ENCODE data around the gene UCK1. TPM values are rescaled to one million over a fixed set of nuclear protein-coding genes. Genes with fewer than 3 reads are reported as not detected.
A peak's percentile ranks its signal among the peaks of the same experiment; 100 is the strongest.

UCK1 gene
- polyA plus RNA-seq (2011; rRNA removed) (18.0 and 19.7 TPM in 2 replicates), polyA plus RNA-seq (2017; fragmentation: RNase III; extraction: RNeasy Plus Mini Kit Qiagen cat#74134 plus additional on column Dnase treatment) (24.6 to 26.5 TPM (median 24.6 TPM) in 3 replicates), polyA minus RNA-seq (2011; rRNA and poly(A)+ RNA removed) (12.6 and 14.3 TPM in 2 replicates)
- 24.8 and 26.0 TPM in 2 replicates for polyA plus RNA-seq (2012; cell fraction: cytosol; rRNA removed)
- polyA plus RNA-seq (2012; cell fraction: nucleus; rRNA removed): 31.3 and 34.6 TPM in 2 replicates

DNA sequence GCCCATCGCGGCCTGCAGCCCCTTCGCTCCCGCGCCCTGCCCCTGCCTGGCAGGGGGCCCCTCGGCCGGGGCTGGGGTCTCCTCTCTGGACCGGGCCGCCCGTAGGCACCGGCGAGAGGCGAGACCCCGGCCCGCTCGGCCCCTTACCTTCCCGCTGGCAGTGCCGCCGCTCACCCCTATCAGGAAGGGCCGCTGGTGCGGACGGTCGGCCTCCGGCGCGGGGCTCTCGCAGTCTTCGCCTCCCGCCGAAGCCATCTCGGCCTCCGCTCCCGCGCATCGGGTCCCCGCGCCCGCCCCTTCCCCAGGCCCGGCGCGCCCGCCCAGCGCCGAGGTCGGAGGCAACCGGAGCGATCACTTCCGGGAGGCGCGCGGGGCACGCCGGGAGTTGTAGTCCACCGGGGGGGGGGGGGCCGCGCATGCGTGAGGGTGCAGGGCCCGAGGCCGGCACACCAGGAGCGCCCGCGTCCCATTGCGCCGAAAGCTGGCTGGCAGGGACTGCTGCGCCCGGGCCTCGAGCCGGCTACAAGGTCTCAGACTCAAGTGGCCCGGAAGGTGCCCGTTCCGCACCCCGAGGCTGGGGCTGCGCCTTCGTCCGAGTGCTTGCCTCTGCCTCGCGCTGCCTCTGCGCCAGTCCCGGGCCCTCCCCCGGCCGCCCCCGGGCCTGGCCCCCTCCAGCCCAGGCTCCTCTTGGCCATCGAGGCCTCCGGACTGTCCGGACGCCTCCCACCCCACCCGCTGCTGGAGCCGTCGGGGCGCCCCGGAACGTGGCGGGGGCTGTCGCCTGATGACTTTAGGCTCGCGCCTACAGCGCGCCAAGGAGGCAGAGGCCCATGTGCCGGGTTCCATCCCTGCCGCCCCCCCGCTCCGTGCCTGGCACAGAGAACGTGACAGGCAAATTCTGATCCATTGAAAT, at the start of gene UCK1:
Gene UCK1 (minus strand): TSS at position 344 of the 913 bp plus-strand sequence. CDS start 89 bp downstream, at position 255.
- POLR2A ChIA-PET: interaction anchor here (1.4 kb wide), 1 partner anchor 15 kb away, joined by 3 read pairs; no protein-coding TSS in a partner anchor
- Histone ChIP-seq H3K4me1 (peaks cover 11% of the 10 kb centered on the region), H3K9me3 (no peaks in the 10 kb centered on the region), H3K4me3 (peak within 1 kb of the TSS; percentile 100), H3K27ac (peak within 1 kb of the TSS; percentile 98 to 99), H3K4me2 (peak within 1 kb of the TSS; percentile 91)
- FAIRE-seq: no peak
- WGBS (ENCODE audit: missing lambda C conversion rate): 56% methylated on average over 23 of the region's 103 CpGs
- TF ChIP-seq PHF8 (IDR thresholded peaks at IDR 0.05; ENCODE audit: borderline replicate concordance, low read depth): 0 out of 2 replicates have a peak, but pooled peaks have one; percentile 32
- TF ChIP-seq BCL3 (IDR thresholded peaks at IDR 0.05): peak; percentile 26; the same call in 1 of the 3 replicates
- no peak for TF ChIP-seq KDM5A (IDR thresholded peaks at IDR 0.05)
- peak; percentile 60 for TF ChIP-seq MAX (IDR thresholded peaks at IDR 0.05)
- 0 out of 2 replicates have a peak, but pooled peaks have one; percentile 45 for TF ChIP-seq HOXB13 (CRISPR knock-in tag; IDR thresholded peaks at IDR 0.05; ENCODE audit: low read depth)
- TF ChIP-seq ESRRA (IDR thresholded peaks at IDR 0.05; ENCODE audit: borderline replicate concordance, low read length): no peak
- TF ChIP-seq POLR2A (IDR thresholded peaks at IDR 0.05; ENCODE audit: low read length): peak; percentile 54
- TF ChIP-seq BHLHE40 (IDR thresholded peaks at IDR 0.05; ENCODE audit: low read depth, low read length): no peak
- TF ChIP-seq E2F6 (IDR thresholded peaks at IDR 0.05; ENCODE audit: borderline replicate concordance, low read depth): peak; percentile 60; the same call in 1 of the 2 replicates
- peak in 1 of 2 experiments; percentile 60; a peak in 3 of 5 replicates for TF ChIP-seq JUN (IDR thresholded peaks at IDR 0.05)
- peak; percentile 88 to 93 for ATAC-seq
- peak; percentile 83 to 90 for DNase-seq (ENCODE audit: low read depth in 1 of 2, low spot score in 1 of 2)
- CTCF ChIA-PET: interaction anchor here (0.8 to 1.6 kb wide), 3 partner anchors 53 to 181 kb away, joined by 3 to 4 read pairs (median 3); no protein-coding TSS in a partner anchor

DNA sequence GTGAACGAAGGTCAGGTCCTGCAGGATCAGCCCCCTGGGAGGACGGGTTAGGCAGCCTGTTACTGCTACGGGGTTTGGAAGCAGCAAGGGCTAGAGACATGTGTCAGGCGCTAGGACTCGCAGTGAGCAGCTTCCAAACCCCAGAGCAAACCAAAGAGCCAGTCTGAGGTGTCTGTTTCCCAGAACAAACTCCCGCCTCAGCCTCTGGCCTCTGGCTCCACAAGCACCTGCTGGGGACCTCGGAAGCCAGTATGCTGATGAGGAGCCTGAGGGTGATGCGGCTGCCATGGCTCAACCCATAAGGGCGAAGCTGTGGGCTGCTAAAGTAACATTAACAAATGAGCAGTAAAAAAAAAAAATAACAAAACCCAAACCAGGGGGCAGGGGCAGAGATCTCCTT, 49.3 kb upstream of the UCK1 start:
- H3K27ac ChIP-seq: no peak overlapping the region
- H3K4me2 ChIP-seq: no peak overlapping the region
- POLR2A ChIA-PET: no interaction called here
- ATAC-seq (no peak), DNase-seq (ENCODE audit: low read depth in 1 of 2, low spot score in 1 of 2) (no peak), FAIRE-seq (no peak)
- CTCF ChIA-PET: interaction anchor here (0.6 to 2.1 kb wide), 5 partner anchors 11 to 230 kb away, joined by 3 to 7 read pairs (median 4); partner anchors contain the start of gene RAPGEF1
- WGBS (ENCODE audit: missing lambda C conversion rate): 95% methylated on average over 9 of the region's 9 CpGs
- H3K4me1 ChIP-seq: no peaks in the 10 kb centered on the region
- no peak for TF ChIP-seq FOSB (CRISPR knock-in tag; IDR thresholded peaks at IDR 0.05)
- TF ChIP-seq HOXB13 (CRISPR knock-in tag; IDR thresholded peaks at IDR 0.05; ENCODE audit: low read depth): no peak
- no peak for TF ChIP-seq MAX (IDR thresholded peaks at IDR 0.05)
- TF ChIP-seq GATA3 (IDR thresholded peaks at IDR 0.05; ENCODE audit: borderline replicate concordance): no peak
- no peak for TF ChIP-seq CEBPB (IDR thresholded peaks at IDR 0.05)
- TF ChIP-seq TP53 (CRISPR knock-in tag; IDR thresholded peaks at IDR 0.05): no peak
- no peak overlapping the region for H3K4me3 ChIP-seq
- H3K9me3 ChIP-seq: no peaks in the 10 kb centered on the region

DNA sequence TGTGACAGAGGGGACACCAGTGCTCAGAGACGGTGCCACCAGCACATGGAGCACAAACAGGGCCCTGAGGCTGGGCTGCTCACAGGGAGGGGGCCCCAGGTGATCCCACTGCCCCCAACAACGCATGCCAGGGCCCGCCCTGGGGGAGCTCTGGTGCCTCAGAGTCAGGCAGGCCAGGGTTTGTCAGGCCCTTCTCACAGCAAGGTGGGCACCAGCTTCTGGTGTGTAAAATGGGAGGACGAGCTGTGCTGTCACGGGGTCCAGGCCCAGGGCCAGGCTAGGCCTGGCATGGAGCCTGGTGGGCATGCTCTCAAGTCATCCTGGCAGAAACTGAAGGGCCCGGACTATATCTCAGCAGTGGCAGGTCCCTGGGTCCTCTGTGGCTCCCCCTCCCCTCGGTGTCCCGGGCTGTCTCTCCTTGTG, 48.7 kb upstream of the UCK1 start:
- CTCF ChIA-PET: interaction anchor here (0.6 to 2.1 kb wide), 8 partner anchors 11 to 230 kb away, joined by 3 to 7 read pairs (median 4); partner anchors contain the start of gene RAPGEF1

More for the DNA sequence above, 48.7 kb upstream of the UCK1 start:
- Histone ChIP-seq H3K9me3 (no peaks in the 10 kb centered on the region), H3K27ac (no peak overlapping the region), H3K4me1 (no peaks in the 10 kb centered on the region), H3K4me3 (no peak overlapping the region), H3K4me2 (no peak overlapping the region)
- WGBS (ENCODE audit: missing lambda C conversion rate): 91% methylated on average over 5 of the region's 8 CpGs
- ATAC-seq: no peak
- no peak for FAIRE-seq
- DNase-seq (ENCODE audit: low read depth in 1 of 2, low spot score in 1 of 2): no peak
- POLR2A ChIA-PET: no interaction called here
- no peak for TF ChIP-seq NPAS2 (CRISPR knock-in tag; IDR thresholded peaks at IDR 0.05; ENCODE audit: borderline replicate concordance)
- no peak for TF ChIP-seq HOXB13 (CRISPR knock-in tag; IDR thresholded peaks at IDR 0.05; ENCODE audit: low read depth)
- TF ChIP-seq HEYL (CRISPR knock-in tag; IDR thresholded peaks at IDR 0.05): no peak
- no peak for TF ChIP-seq E2F6 (IDR thresholded peaks at IDR 0.05; ENCODE audit: borderline replicate concordance, low read depth)
- no peak for TF ChIP-seq REST (IDR thresholded peaks at IDR 0.05)
- TF ChIP-seq, protein P1, sequence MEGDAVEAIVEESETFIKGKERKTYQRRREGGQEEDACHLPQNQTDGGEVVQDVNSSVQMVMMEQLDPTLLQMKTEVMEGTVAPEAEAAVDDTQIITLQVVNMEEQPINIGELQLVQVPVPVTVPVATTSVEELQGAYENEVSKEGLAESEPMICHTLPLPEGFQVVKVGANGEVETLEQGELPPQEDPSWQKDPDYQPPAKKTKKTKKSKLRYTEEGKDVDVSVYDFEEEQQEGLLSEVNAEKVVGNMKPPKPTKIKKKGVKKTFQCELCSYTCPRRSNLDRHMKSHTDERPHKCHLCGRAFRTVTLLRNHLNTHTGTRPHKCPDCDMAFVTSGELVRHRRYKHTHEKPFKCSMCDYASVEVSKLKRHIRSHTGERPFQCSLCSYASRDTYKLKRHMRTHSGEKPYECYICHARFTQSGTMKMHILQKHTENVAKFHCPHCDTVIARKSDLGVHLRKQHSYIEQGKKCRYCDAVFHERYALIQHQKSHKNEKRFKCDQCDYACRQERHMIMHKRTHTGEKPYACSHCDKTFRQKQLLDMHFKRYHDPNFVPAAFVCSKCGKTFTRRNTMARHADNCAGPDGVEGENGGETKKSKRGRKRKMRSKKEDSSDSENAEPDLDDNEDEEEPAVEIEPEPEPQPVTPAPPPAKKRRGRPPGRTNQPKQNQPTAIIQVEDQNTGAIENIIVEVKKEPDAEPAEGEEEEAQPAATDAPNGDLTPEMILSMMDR (IDR thresholded peaks at IDR 0.05): no peak
- no peak for TF ChIP-seq RCOR1 (IDR thresholded peaks at IDR 0.05; ENCODE audit: low read depth, low read length)
- TF ChIP-seq BHLHE40 (IDR thresholded peaks at IDR 0.05; ENCODE audit: low read depth, low read length): no peak
